Lower leg skin (tissue), 4 donors: ENCODE data around the gene DCLK2. TPM values are rescaled to one million over a fixed set of nuclear protein-coding genes. Genes with fewer than 3 reads are reported as not detected.
"Not testable (repeated sequence)": the region's sequence is repeated elsewhere in the genome, so short reads cannot be mapped to it uniquely, and the experiment has no call there.

Source experiments
- DNase-seq, 2 donors: peaks; one replicate each; pipeline ENCODE4 v3.0.0-alpha.2; 2019; ENCODE audit warnings: low spot score in 2 of 2
- H3K4me3 ChIP-seq: fragments of 200-600 bp; sonication (generic); 2 replicates; pipeline ENCODE4 v1.5.1; 2017; ENCODE audit warnings: mild to moderate bottlenecking, low read depth; ENCODE audit not compliant: poor library complexity, severe bottlenecking
- CTCF ChIP-seq, 3 donors: fragments of 450-650 bp; IDR thresholded peaks; one replicate each; pipeline ENCODE4 v1.5.1; 2016; ENCODE audit warnings: antibody characterized with exemption in 3 of 3, mild to moderate bottlenecking in 3 of 3, moderate library complexity in 2 of 3
- POLR2A ChIP-seq, 2 donors: fragments of 450-650 bp; IDR thresholded peaks; one replicate each; pipeline ENCODE4 v1.6.1; 2016 to 2017; ENCODE audit warnings: antibody characterized with exemption in 2 of 2, mild to moderate bottlenecking in 1 of 2, moderate library complexity in 1 of 2
- WGBS, 2 donors: methylation state at CpG; one replicate each; pipeline ENCODE4 v1.1.5; 2018; 5-methylcytosine and 5-hydroxymethylcytosine counted together
- intact Hi-C: fragments of 100-400 bp; cut with DNase I; formaldehyde crosslinking; loops from one replicate; pipeline ENCODE4 v1.15.0; 2023; ENCODE audit warnings: low total_unique reads
- total RNA-seq, 4 donors: library from RNA; depleted of rRNA; stranded (reverse); fragments of >200 nt; gene quantifications; one replicate each; pipeline ENCODE4 v1.1.0, GENCODE V29; 2016

DCLK2 gene
- total RNA-seq, 4 donors from 2014 or later: 0.59 to 2.3 (median 1.5) TPM

GRCh38 chr4:150178161-150178560 is 99.9 kb downstream of the DCLK2 start:
- no peak for TF ChIP-seq CTCF (IDR thresholded peaks at IDR 0.05)
- no peak for TF ChIP-seq POLR2A (IDR thresholded peaks at IDR 0.05)
- intact Hi-C loops: no loop called here

GRCh38 chr4:150181536-150181935 is 103.3 kb downstream of the DCLK2 start:
- H3K4me3 ChIP-seq: no peak overlapping the region
- intact Hi-C loops: no loop called here
- TF ChIP-seq POLR2A (IDR thresholded peaks at IDR 0.05) (no peak), CTCF (IDR thresholded peaks at IDR 0.05) (no peak)
- DNase-seq: no peak

More at GRCh38 chr4:150178161-150178560, 99.9 kb downstream of the DCLK2 start:
- no peak for DNase-seq
- H3K4me3 ChIP-seq: no peak overlapping the region
- 34 to 40% methylated on average over 4 of the region's 4 CpGs for WGBS, 2 donors

DNA sequence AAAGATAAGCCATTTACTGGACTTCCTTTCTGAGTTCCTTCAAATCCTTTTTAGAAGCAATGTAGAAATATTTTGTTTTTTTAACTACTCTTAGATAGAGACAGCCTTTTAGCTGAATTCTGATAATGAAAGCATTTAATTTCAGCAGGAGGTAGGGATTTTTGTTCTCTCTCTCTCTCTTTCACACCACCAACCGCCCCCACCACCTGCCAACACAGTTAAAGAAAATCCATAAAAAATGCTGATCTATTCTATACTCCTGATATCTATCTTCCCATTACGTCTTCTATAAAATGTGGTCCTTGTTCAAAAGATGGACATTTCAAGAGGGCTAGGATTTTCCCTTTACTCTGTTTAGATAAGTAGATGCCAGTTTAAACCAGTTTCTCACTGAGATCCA is 104.5 kb downstream of the DCLK2 start:
- 92 to 93% methylated on average over 2 of the region's 2 CpGs for WGBS, 2 donors
- TF ChIP-seq POLR2A (IDR thresholded peaks at IDR 0.05): no peak
- TF ChIP-seq CTCF (IDR thresholded peaks at IDR 0.05): no peak

DNA sequence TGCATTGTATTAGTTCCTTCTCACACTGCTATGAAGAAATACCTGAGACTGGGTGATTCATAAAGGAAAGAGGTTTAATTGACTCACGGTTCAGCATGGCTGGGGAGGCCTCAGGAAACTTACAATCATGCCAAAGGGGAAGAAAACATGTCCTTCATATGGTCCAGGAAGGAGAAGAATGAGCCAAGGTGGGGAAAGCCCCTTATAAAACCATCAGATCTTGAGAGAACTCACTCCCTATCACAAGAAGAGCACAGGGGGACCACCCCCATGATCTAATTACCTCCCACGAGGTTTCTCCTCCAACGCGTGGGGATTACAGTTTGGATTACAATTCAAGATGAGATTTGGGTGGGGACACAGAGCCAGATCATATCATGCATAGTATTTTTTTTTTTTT is 106.8 kb downstream of the DCLK2 start:
- DNase-seq, H3K4me3 ChIP-seq, intact Hi-C loops: not testable (repeated sequence)
- 85 to 93% methylated on average over 4 of the region's 4 CpGs for WGBS, 2 donors

More for the DNA sequence above, 104.5 kb downstream of the DCLK2 start:
- H3K4me3 ChIP-seq: no peak overlapping the region
- intact Hi-C loops: no loop called here
- no peak for DNase-seq

DNA sequence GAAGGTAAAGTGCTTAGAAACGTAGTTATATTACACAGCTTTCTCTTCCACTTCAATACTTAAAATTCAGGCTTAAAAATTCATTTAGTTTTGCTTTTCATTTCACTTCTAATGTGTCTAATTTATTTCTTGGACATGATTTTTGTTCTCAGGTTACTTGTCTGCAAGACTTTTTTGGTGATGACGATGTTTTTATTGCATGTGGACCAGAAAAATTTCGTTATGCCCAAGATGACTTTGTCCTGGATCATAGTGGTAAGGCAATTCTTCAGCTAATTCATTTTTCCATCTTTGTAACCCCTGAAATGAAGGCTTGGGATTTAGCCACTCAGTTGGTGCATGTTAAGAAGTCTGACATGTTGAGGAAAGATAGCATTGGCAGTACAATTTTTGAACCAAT is 114.7 kb downstream of the DCLK2 start:
- H3K4me3 ChIP-seq: no peak overlapping the region
- TF ChIP-seq CTCF (IDR thresholded peaks at IDR 0.05) (no peak), POLR2A (IDR thresholded peaks at IDR 0.05) (no peak)
- no peak for DNase-seq
- intact Hi-C loops: no loop called here
- 80 to 84% methylated on average over 3 of the region's 3 CpGs for WGBS, 2 donors

- WGBS, 2 donors: 97 to 99% methylated on average over 4 of the region's 4 CpGs
- DNase-seq, intact Hi-C loops, H3K4me3 ChIP-seq: not testable (repeated sequence)
These were observed 119.0 kb downstream of the DCLK2 start for GRCh38 chr4:150197256-150197655.

DNA sequence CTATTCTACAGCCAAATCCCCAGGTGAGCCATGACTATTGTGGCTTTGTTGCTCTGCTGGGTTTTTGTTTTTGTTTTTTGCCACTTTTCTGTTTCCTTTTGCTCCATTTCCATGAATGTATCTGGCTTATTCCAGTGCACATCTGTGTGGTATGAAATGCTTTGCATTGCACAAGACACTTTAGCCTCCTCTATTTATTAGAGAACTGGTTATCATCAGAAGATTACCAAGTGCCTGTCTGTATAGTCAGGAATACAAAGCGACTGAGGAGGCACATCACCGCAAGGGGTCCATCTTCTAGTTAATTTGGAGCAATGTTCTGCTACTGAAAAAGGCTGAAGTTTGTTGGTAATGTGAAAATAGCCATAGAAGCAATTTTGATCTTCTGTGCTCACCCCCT is 120.8 kb downstream of the DCLK2 start:
- TF ChIP-seq POLR2A (IDR thresholded peaks at IDR 0.05) (no peak), CTCF (IDR thresholded peaks at IDR 0.05) (no peak)
- H3K4me3 ChIP-seq: no peak overlapping the region
- 97 to 98% methylated on average over 2 of the region's 2 CpGs for WGBS, 2 donors
- intact Hi-C loops: no loop called here
- no peak for DNase-seq
